H1 (cell line): ENCODE measurements around the gene DNAJC27.

Source experiments
- EP300 ChIP-seq, 2 experiments: IDR thresholded peaks; 1 replicate in 1 of 2; 2 replicates in 1 of 2; pipeline ENCODE4 v1.6.1; 2011 to 2012; ENCODE audit warnings: low read depth in 2 of 2, low read length in 2 of 2, mild to moderate bottlenecking in 2 of 2, borderline replicate concordance in 1 of 2, inconsistent platforms in 1 of 2, moderate library complexity in 1 of 2
- POLR2A ChIP-seq, 2 experiments: IDR thresholded peaks; 1 replicate in 1 of 2; 2 replicates in 1 of 2; pipeline ENCODE4 v1.6.1; 2011; ENCODE audit warnings: low read depth in 2 of 2, low read length in 2 of 2, mild to moderate bottlenecking in 2 of 2; ENCODE audit errors: control extremely low read depth in 1 of 2
- POLR2AphosphoS5 ChIP-seq: IDR thresholded peaks from 2 replicates; pipeline ENCODE4 v1.6.1; 2011; ENCODE audit warnings: low read depth, low read length
- RNF2 ChIP-seq: fragments of 200-900, 300-1000 bp; sonication (generic); IDR thresholded peaks from 2 replicates; pipeline ENCODE4 v1.7.1; 2016; ENCODE audit warnings: borderline replicate concordance, low read depth, mild to moderate bottlenecking, antibody characterized with exemption, low read length; ENCODE audit not compliant: poor library complexity, severe bottlenecking; ENCODE audit errors: missing control alignments

- TF ChIP-seq POLR2A (IDR thresholded peaks at IDR 0.05; ENCODE audit: control extremely low read depth in 1 of 2, low read depth in 2 of 2, low read length in 2 of 2) (no peak), POLR2AphosphoS5 (no peak), RNF2 (no peak), EP300 (IDR thresholded peaks at IDR 0.05; ENCODE audit: borderline replicate concordance in 1 of 2, low read depth in 2 of 2, low read length in 2 of 2) (no peak)
These were observed 54.7 kb downstream of the DNAJC27 start for GRCh38 chr2:24917086-24917485.
